ENCODE data around the gene HSPB9. TPM values are rescaled to one million over a fixed set of nuclear protein-coding genes. Genes with fewer than 3 reads are reported as not detected.

Gene HSPB9
- total RNA-seq, 1 experiment from 2014 or later, result 0.54 TPM

GRCh38 chr17:42098730-42099399, 23.7 kb upstream of the HSPB9 start:
- BruUV-seq (replicated peaks), result no TSS peak
- H3K36me3 Mint-ChIP-seq (ENCODE audit: insufficient read depth, unreplicated experiment), result no peaks in the 10 kb centered on the region
- no peak for TF ChIP-seq CTCF (IDR thresholded peaks at IDR 0.05; ENCODE audit: unreplicated experiment)
- no peak overlapping the region for H3K27ac Mint-ChIP-seq (ENCODE audit: unreplicated experiment)
- peaks cover 44% of the 10 kb centered on the region for H3K27me3 Mint-ChIP-seq (ENCODE audit: unreplicated experiment)
- intact Hi-C loops (cut with micrococcal nuclease; ENCODE audit: unreplicated experiment), result no loop called here
- no peak for DNase-seq
- peaks cover 7% of the 10 kb centered on the region for H3K4me1 Mint-ChIP-seq (ENCODE audit: low read depth, unreplicated experiment)
- CTCF ChIA-PET, result interaction anchor here (0.9 to 1.1 kb wide), 3 partner anchors 18 to 136 kb away, joined by 3 to 4 read pairs (median 3); no protein-coding TSS in a partner anchor
- H3K4me3 Mint-ChIP-seq (ENCODE audit: low read depth, unreplicated experiment), result no peak overlapping the region
- H3K9me3 Mint-ChIP-seq (ENCODE audit: low read depth, unreplicated experiment), result no peaks in the 10 kb centered on the region

DNA sequence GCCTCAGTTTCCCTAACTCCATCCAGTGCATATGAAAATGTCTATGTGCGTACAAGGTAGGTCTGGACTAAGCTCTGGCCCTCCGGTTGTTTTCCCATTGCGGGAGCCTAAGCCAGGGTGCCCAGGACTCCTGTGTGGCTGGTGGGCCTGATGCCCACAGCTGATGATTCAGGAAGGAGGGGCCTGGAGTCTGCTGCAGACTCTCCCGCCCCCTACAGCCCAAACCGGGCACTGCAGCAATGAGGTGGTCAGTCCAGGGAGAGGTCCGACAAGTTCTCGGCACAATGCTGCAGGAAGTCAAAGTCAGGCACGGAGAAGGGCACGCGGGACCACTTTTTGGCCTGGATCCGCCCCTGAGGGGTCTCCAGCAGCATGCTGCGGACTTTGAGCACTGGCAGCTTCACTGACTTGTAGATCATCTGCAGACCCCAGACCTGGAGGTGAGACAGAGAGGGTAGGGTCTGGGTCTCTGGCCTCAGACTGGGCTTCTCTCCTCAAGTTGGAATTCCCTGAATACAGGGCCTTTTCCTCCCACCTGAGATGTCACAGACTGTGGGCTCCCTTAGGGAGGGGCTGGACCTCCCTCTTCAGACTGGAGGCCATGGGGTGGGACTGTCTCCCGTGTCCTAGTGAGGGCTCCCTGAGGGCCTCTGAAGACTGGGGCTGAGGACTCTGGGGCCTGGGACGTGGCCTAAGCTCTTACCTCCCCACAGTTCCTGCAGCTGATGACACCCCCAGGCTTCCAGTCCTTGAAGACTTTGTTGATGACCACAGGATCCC, 20.9 kb upstream of the HSPB9 start:
- Mint-ChIP-seq H3K36me3 (ENCODE audit: insufficient read depth, unreplicated experiment) (no peaks in the 10 kb centered on the region), H3K27ac (ENCODE audit: unreplicated experiment) (no peak overlapping the region), H3K9me3 (ENCODE audit: low read depth, unreplicated experiment) (no peaks in the 10 kb centered on the region), H3K4me1 (ENCODE audit: low read depth, unreplicated experiment) (peaks cover 7% of the 10 kb centered on the region), H3K4me3 (ENCODE audit: low read depth, unreplicated experiment) (no peak overlapping the region), H3K27me3 (ENCODE audit: unreplicated experiment) (peaks cover 28% of the 10 kb centered on the region)
- BruUV-seq (replicated peaks), result no TSS peak
- peak; percentile 98 for TF ChIP-seq CTCF (IDR thresholded peaks at IDR 0.05; ENCODE audit: unreplicated experiment)
- intact Hi-C loops (cut with micrococcal nuclease; ENCODE audit: unreplicated experiment), result loop anchor here (1.0 to 5.0 kb wide), 2 partner anchors 34 to 139 kb away; no protein-coding TSS in a partner anchor
- CTCF ChIA-PET, result interaction anchor here (0.6 to 2.3 kb wide), 11 partner anchors 10 to 136 kb away, joined by 3 to 10 read pairs (median 4); partner anchors contain the start of genes DHX58 and NKIRAS2
- DNase-seq, result peak; percentile 94

DNA sequence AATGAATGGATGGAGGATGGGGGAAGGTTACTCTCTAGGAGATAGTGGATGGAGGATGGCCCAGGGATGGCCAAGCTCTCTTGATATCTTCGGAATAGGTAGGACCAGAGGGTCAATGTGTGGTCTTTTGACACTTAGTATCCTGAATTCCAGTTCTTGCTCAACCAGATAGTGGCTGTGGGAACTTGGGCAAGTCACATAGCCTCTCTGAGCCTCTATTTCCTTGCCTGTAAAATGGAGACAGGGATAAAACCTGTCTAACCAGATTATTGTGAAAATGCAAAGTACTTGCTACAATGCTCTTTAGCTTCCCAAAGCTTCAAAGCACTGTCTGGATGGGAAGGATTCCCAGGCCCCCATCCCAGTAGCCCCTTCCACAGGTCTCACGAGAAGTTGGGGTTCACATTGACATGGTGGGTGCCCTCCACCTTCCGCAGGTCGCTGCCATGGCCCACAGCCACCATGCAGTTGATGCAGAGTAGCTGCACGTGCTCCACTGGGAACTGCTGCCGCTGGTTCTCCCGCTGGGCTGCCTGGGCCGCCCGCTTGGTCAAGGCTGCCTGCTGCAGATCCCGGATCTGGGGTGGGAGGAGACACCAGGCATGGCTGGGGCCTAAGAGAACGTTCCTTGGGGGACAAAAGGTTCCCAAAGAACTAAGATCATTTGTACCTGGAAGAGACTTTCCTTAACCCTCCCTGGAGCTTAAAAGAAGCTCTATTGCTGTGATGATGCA, 19.2 kb upstream of the HSPB9 start:
- no TSS peak for BruUV-seq (replicated peaks)
- CTCF ChIA-PET, result interaction anchor here (2.3 kb wide), 1 partner anchor 10 kb away, joined by 8 read pairs; the partner anchor contains the start of gene DHX58
- Mint-ChIP-seq H3K36me3 (ENCODE audit: insufficient read depth, unreplicated experiment) (no peaks in the 10 kb centered on the region), H3K4me1 (ENCODE audit: low read depth, unreplicated experiment) (no peaks in the 10 kb centered on the region), H3K9me3 (ENCODE audit: low read depth, unreplicated experiment) (no peaks in the 10 kb centered on the region), H3K4me3 (ENCODE audit: low read depth, unreplicated experiment) (no peak overlapping the region), H3K27ac (ENCODE audit: unreplicated experiment) (no peak overlapping the region), H3K27me3 (ENCODE audit: unreplicated experiment) (peaks cover 11% of the 10 kb centered on the region)
- intact Hi-C loops (cut with micrococcal nuclease; ENCODE audit: unreplicated experiment), result loop anchor here (5.0 kb wide), 1 partner anchor 141 kb away; no protein-coding TSS in a partner anchor
- TF ChIP-seq CTCF (IDR thresholded peaks at IDR 0.05; ENCODE audit: unreplicated experiment), result no peak
- DNase-seq, result no peak

GRCh38 chr17:42104264-42104663, 18.3 kb upstream of the HSPB9 start:
- BruUV-seq (replicated peaks), result no TSS peak
- H3K4me1 Mint-ChIP-seq (ENCODE audit: low read depth, unreplicated experiment), result no peaks in the 10 kb centered on the region
- DNase-seq, result no peak
- peaks cover 3% of the 10 kb centered on the region for H3K27me3 Mint-ChIP-seq (ENCODE audit: unreplicated experiment)
- CTCF ChIA-PET, result interaction anchor here (0.6 to 2.3 kb wide), 2 partner anchors 9 to 60 kb away, joined by 6 to 8 read pairs; partner anchors contain the start of gene DHX58
- no peak overlapping the region for H3K27ac Mint-ChIP-seq (ENCODE audit: unreplicated experiment)
- intact Hi-C loops (cut with micrococcal nuclease; ENCODE audit: unreplicated experiment), result loop anchor here (5.0 kb wide), 1 partner anchor 142 kb away; no protein-coding TSS in a partner anchor
- no peaks in the 10 kb centered on the region for H3K9me3 Mint-ChIP-seq (ENCODE audit: low read depth, unreplicated experiment)
- H3K4me3 Mint-ChIP-seq (ENCODE audit: low read depth, unreplicated experiment), result no peak overlapping the region
- TF ChIP-seq CTCF (IDR thresholded peaks at IDR 0.05; ENCODE audit: unreplicated experiment), result no peak
- H3K36me3 Mint-ChIP-seq (ENCODE audit: insufficient read depth, unreplicated experiment), result no peaks in the 10 kb centered on the region

Measured in Calu3 (cell line).